K562 (cell line): ENCODE measurements around the gene SLC25A34. TPM values are rescaled to one million over a fixed set of nuclear protein-coding genes. Genes with fewer than 3 reads are reported as not detected.

Experiments used
- ATAC-seq: fragments of 200-7000 bp; cut with Tn5 transposase; 3 replicates; pipeline ENCODE4 v1.9.1; 2020; ENCODE audit warnings: moderate library complexity
- BruUV-seq: library from RNA; stranded (reverse); fragments of 400-500 nt; replicated peaks from 2 replicates; lab custom pipeline; 2021; lab: Mats Ljungman, UMichigan
- CTCF ChIA-PET: fragments of 300-600 bp; formaldehyde crosslinking; extraction: SDS; loops from one replicate; lab custom pipeline; 2021; ENCODE audit warnings: low intra/inter-chr PET ratio; lab: Yijun Ruan, JAX
- POLR2A ChIA-PET: fragments of 300-600, 350-650 bp; sonication (Branson Sonifier 250); formaldehyde crosslinking; extraction: SDS; loops from one replicate; lab custom pipeline; 2021; ENCODE audit warnings: antibody characterized with exemption, inconsistent platforms; lab: Yijun Ruan, JAX
- DNase-seq, 4 experiments: peaks; one replicate each; pipeline versions ENCODE4 v3.0.0 to v3.0.0-alpha.2; 2011 to 2018; ENCODE audit warnings: low spot score in 3 of 4, mixed read lengths in 3 of 4; ENCODE audit errors: extremely low read depth in 1 of 4
- FAIRE-seq: peaks from 2 replicates; lab custom pipeline; 2011; peaks lifted over from hg19 to GRCh38; lab: Jason Lieb, UNC
- H2AFZ ChIP-seq: 2 replicates; pipeline ENCODE4 v1.6.0; 2011; ENCODE audit warnings: low read depth, low read length, control low read depth, inconsistent platforms
- H3K27ac ChIP-seq: fragments of 200-600 bp; 3 replicates; pipeline ENCODE4 v1.8.0; 2011; ENCODE audit warnings: low read depth, mild to moderate bottlenecking, control low read depth, inconsistent platforms, low read length, moderate library complexity, mixed read lengths; ENCODE audit errors: extremely low read depth
- H3K27me3 ChIP-seq, 2 experiments: fragments of 300-600 bp in 1 of 2; 2 replicates in 1 of 2; 3 replicates in 1 of 2; pipeline versions ENCODE4 v1.6.0 to v1.8.0; 2011; ENCODE audit warnings: inconsistent platforms in 2 of 2, low read length in 2 of 2, mild to moderate bottlenecking in 1 of 2, mixed read lengths in 1 of 2, moderate library complexity in 1 of 2; ENCODE audit not compliant: control insufficient read depth in 2 of 2, insufficient read depth in 2 of 2
- H3K36me3 ChIP-seq: fragments of 300-600 bp; 3 replicates; pipeline ENCODE4 v1.8.0; 2011; ENCODE audit warnings: mild to moderate bottlenecking, low read length, inconsistent platforms; ENCODE audit not compliant: control insufficient read depth, insufficient read depth
- H3K4me1 ChIP-seq, 2 experiments: fragments of 200-600 bp in 1 of 2; replicated peaks in 1 of 2; 2 replicates in 1 of 2; 3 replicates in 1 of 2; pipeline versions ENCODE4 v1.5.1 to v1.8.0; 2011; ENCODE audit warnings: inconsistent platforms in 2 of 2, low read length in 2 of 2, mild to moderate bottlenecking in 1 of 2, mixed read lengths in 1 of 2, moderate library complexity in 1 of 2; ENCODE audit not compliant: control insufficient read depth in 2 of 2, insufficient read depth in 2 of 2
- H3K4me2 ChIP-seq: 2 replicates; pipeline ENCODE4 v1.6.1; 2011; ENCODE audit warnings: low read length, control low read depth, inconsistent platforms, mixed read lengths; ENCODE audit not compliant: insufficient read depth
- H3K4me3 ChIP-seq: fragments of 200-600 bp; sonication (generic), shearing (Covaris generic); 2 replicates; pipeline ENCODE4 v1.5.1; 2016; ENCODE audit warnings: control low read depth, inconsistent platforms
- H3K79me2 ChIP-seq: fragments of 200-600 bp; 3 replicates; pipeline ENCODE4 v1.8.0; 2011; ENCODE audit warnings: low read length, inconsistent platforms; ENCODE audit not compliant: control insufficient read depth, insufficient read depth
- H3K9ac ChIP-seq, 2 experiments: 2 replicates each; pipeline versions ENCODE4 v1.6.0 to v1.6.1; 2011; ENCODE audit warnings: low read depth in 2 of 2, low read length in 2 of 2, control low read depth in 1 of 2, inconsistent platforms in 1 of 2, mild to moderate bottlenecking in 1 of 2, mixed read lengths in 1 of 2; ENCODE audit not compliant: insufficient read depth in 1 of 2
- H3K9me1 ChIP-seq: one replicate; pipeline ENCODE4 v1.6.0; 2011; ENCODE audit warnings: inconsistent platforms, mild to moderate bottlenecking, low read length, moderate library complexity; ENCODE audit not compliant: control insufficient read depth, insufficient read depth
- H3K9me3 ChIP-seq: replicated peaks from 2 replicates; pipeline ENCODE4 v1.5.1; 2011; ENCODE audit warnings: low read depth, low read length, inconsistent platforms; ENCODE audit not compliant: control insufficient read depth, insufficient read depth
- H4K20me1 ChIP-seq: replicated peaks from 2 replicates; pipeline ENCODE4 v1.6.1; 2011; ENCODE audit warnings: low read length, inconsistent platforms, mixed read lengths; ENCODE audit not compliant: control insufficient read depth, insufficient read depth
- BRCA1 ChIP-seq, 2 experiments: fragments of 450-650 bp in 1 of 2; sonication (generic) in 1 of 2; formaldehyde crosslinking in 1 of 2; IDR thresholded peaks; 2 replicates each; pipeline versions ENCODE4 v1.5.0 to v1.6.1; 2017 to 2020; ENCODE audit warnings: mild to moderate bottlenecking in 1 of 2, missing genetic modification reagents in 1 of 2
- CCAR2 ChIP-seq: fragments of 200-400 bp; formaldehyde crosslinking; IDR thresholded peaks from 2 replicates; pipeline ENCODE4 v1.6.1; 2017; ENCODE audit warnings: mild to moderate bottlenecking, low read depth, low read length
- FOXJ3 ChIP-seq: sonication (generic); formaldehyde crosslinking; IDR thresholded peaks from 2 replicates; pipeline ENCODE4 v1.4.0; 2020; ENCODE audit warnings: mild to moderate bottlenecking, missing genetic modification reagents
- IRF2 ChIP-seq: sonication (generic); formaldehyde crosslinking; IDR thresholded peaks from 2 replicates; pipeline ENCODE4 v1.8.1; 2022; ENCODE audit warnings: mild to moderate bottlenecking, missing genetic modification reagents
- LEF1 ChIP-seq: fragments of 450-650 bp; IDR thresholded peaks from 2 replicates; pipeline ENCODE4 v1.6.1; 2016; ENCODE audit warnings: mild to moderate bottlenecking
- MCM7 ChIP-seq, 2 experiments: fragments of 450-650 bp; IDR thresholded peaks; 2 replicates each; pipeline ENCODE4 v1.6.1; 2016 to 2018
- MTA1 ChIP-seq: fragments of 450-650 bp; IDR thresholded peaks from 2 replicates; pipeline ENCODE4 v1.6.1; 2017; ENCODE audit warnings: borderline replicate concordance
- MYBL2 ChIP-seq, 2 experiments: fragments of 450-650 bp in 1 of 2; sonication (generic) in 1 of 2; formaldehyde crosslinking in 1 of 2; IDR thresholded peaks; 2 replicates each; pipeline versions ENCODE4 v1.6.1 to v1.8.1; 2017 to 2022; ENCODE audit warnings: borderline replicate concordance in 1 of 2, inconsistent platforms in 1 of 2, low read depth in 1 of 2, mild to moderate bottlenecking in 1 of 2, missing genetic modification reagents in 1 of 2, moderate library complexity in 1 of 2
- RB1 ChIP-seq: fragments of 450-650 bp; IDR thresholded peaks from 2 replicates; pipeline ENCODE4 v1.6.1; 2017; ENCODE audit warnings: low read depth, mild to moderate bottlenecking
- ZNF175 ChIP-seq: fragments of 200-800 bp; sonication (Bioruptor generic); IDR thresholded peaks from 2 replicates; pipeline ENCODE4 v1.6.1; 2016; ENCODE audit warnings: low read depth, mild to moderate bottlenecking, missing genetic modification characterization, missing compliant biosample characterization
- ZNF354B ChIP-seq: fragments of 250-450 bp; sonication (Bioruptor Pico); IDR thresholded peaks from 2 replicates; pipeline ENCODE4 v1.4.0; 2020
- ZNF561 ChIP-seq: fragments of 450-650 bp; formaldehyde crosslinking; conservative IDR thresholded peaks from 2 replicates; pipeline ENCODE4 v1.4.0; 2020; ENCODE audit warnings: mild to moderate bottlenecking, moderate library complexity
- ZNF668 ChIP-seq: fragments of 250-450 bp; sonication (Bioruptor Pico); IDR thresholded peaks from 2 replicates; pipeline ENCODE4 v1.8.0; 2022; ENCODE audit warnings: mild to moderate bottlenecking, inconsistent platforms
- ZNF75A ChIP-seq: fragments of 450-650 bp; formaldehyde crosslinking; IDR thresholded peaks from 2 replicates; pipeline ENCODE4 v1.4.0; 2020; ENCODE audit warnings: mild to moderate bottlenecking
- ZNF77 ChIP-seq: fragments of 250-450 bp; sonication (Bioruptor Pico); IDR thresholded peaks from 2 replicates; pipeline ENCODE4 v1.5.0; 2020
- WGBS: fragments of 100-300 bp; shearing (Covaris generic); methylation state at CpG from one replicate; pipeline ENCODE4 v1.1.6; 2016; ENCODE audit warnings: low coverage, mixed read lengths; ENCODE audit not compliant: insufficient coverage; ENCODE audit errors: missing lambda C conversion rate; 5-methylcytosine and 5-hydroxymethylcytosine counted together
- in situ Hi-C: fragments of 300-500 bp; cut with MboI; formaldehyde crosslinking; loops from 4 replicates; pipeline ENCODE4 v1.15.0; 2018; ENCODE audit warnings: inconsistent platforms, mixed read lengths
- intact Hi-C: fragments of 100-400 bp; cut with micrococcal nuclease; formaldehyde crosslinking; loops from 2 replicates; pipeline ENCODE4 v1.14.2; 2022
- polyA plus RNA-seq, 8 experiments: library from polyadenylated mRNA; depleted of rRNA in 4 of 8; stranded (reverse) in 5 of 8; unstranded in 3 of 8; fragments of >200 nt; fragmentation: Nextera tagmentation in 2 of 8; fragmentation: Illumina TruSeq in 1 of 8; extraction: Ambion mirVana in 2 of 8; extraction: Trizol in 1 of 8; gene quantifications; 2 replicates each; pipeline versions ENCODE4 v1.2.1 to v1.2.3, GENCODE V29; 2011 to 2014; ENCODE audit warnings: inconsistent platforms in 1 of 8, missing spikeins in 1 of 8
- total RNA-seq, 7 experiments: library from RNA; depleted of rRNA in 6 of 7; stranded (reverse); fragments of >200 nt in 6 of 7; fragmentation: Illumina TruSeq in 2 of 7; extraction: Trizol in 2 of 7; gene quantifications; 2 replicates each; pipeline versions ENCODE4 v1.2.1 to v1.2.3, GENCODE V29; 2011 to 2021; ENCODE audit warnings: low replicate concordance in 1 of 7

Gene SLC25A34
- total and polyA plus RNA-seq, 9 of the 15 experiments (the other 6 are each of a cell fraction or from before 2014, with no cell fraction given): 0.01 to 0.57 (median 0.16) TPM

DNA sequence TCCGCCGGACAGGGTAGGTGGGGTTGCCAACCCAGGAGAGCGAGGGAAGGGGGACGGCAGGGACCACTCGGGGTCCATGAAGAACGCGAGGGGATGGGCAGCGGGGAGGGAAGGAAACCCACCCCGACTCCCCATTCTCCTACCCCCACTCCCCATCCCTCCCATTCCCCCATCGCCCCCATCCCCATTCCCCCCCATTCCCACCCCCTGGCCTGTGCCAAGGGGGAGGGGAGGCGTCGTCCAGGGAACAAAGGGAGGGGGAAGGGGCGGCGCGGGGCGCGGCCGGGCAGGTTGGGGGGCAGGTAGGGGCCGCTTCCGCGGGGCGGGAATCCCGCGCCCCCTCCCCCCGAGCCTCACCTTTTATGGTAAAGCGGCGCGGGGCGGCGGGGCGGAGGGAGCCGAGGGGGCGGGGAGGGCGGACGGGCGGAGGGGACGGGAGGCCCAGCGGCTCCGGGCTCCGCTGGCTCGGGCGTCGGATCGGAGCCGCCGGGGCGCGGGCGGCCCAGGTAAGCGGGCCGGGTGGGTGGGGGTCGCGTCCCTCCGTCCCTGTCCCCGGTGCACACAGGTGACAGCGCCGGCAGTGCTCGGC lies 22.4 kb downstream of the SLC25A34 start, which contains the start of gene FBLIM1:
Gene FBLIM1, plus strand, starts transcription at position 453 of the 589 bp plus-strand sequence. CDS start 6,189 bp downstream, outside the sequence.
- Histone ChIP-seq H3K27ac (no peak within 1 kb of the TSS), H3K9ac (0 out of 4 replicates have a peak within 1 kb of the TSS, but pooled peaks of 1 of the 2 experiments have one; percentile 1), H2AFZ (no peak within 1 kb of the TSS), H3K9me1 (no peaks in the 10 kb centered on the region), H3K79me2 (no peaks in the 10 kb centered on the region), H4K20me1 (peaks cover 9% of the 10 kb centered on the region), H3K9me3 (no peaks in the 10 kb centered on the region), H3K4me1 (peaks cover 15 to 40% of the 10 kb centered on the region in 2 experiments; a peak in 4 of 5 replicates), H3K4me2 (no peak within 1 kb of the TSS), H3K27me3 (peaks cover 26 to 57% of the 10 kb centered on the region in 2 experiments; a peak in 4 of 5 replicates), H3K36me3 (no peaks in the 10 kb centered on the region), H3K4me3 (no peak within 1 kb of the TSS)
- TF ChIP-seq LEF1 (no peak), ZNF561 (no peak), ZNF668 (CRISPR knock-in tag) (no peak), MCM7 (IDR thresholded peaks at IDR 0.05) (no peak), RB1 (no peak), ZNF77 (no peak), ZNF175 (CRISPR knock-in tag) (no peak), IRF2 (CRISPR knock-in tag) (no peak), ZNF354B (CRISPR knock-in tag) (no peak), MYBL2 (IDR thresholded peaks at IDR 0.05; ENCODE audit: low read depth) (no peak), MYBL2 (CRISPR knock-in tag; IDR thresholded peaks at IDR 0.05; ENCODE audit: borderline replicate concordance) (no peak), ZNF75A (CRISPR knock-in tag) (no peak), BRCA1 (IDR thresholded peaks at IDR 0.05) (no peak), BRCA1 (CRISPR knock-in tag; IDR thresholded peaks at IDR 0.05) (no peak), CCAR2 (no peak), FOXJ3 (CRISPR knock-in tag) (no peak), MTA1 (no peak)
- DNase-seq (peak in 2 of 4 experiments; percentile 39 to 42), FAIRE-seq (no peak), ATAC-seq (no peak)
- CTCF ChIA-PET: no interaction called here
- POLR2A ChIA-PET: no interaction called here
- in situ Hi-C loops: no loop called here
- no TSS peak for BruUV-seq
- intact Hi-C loops: no loop called here
- 64% methylated on average over 4 of the region's 58 CpGs for WGBS
